ENCODE results near the gene LARP4.
"Not testable (repeated sequence)": the region's sequence is repeated elsewhere in the genome, so short reads cannot be mapped to it uniquely, and the experiment has no call there.

The LARP4 gene

GRCh38 chr12:50419112-50419909 lies 18.6 kb downstream of the LARP4 start:
- TF ChIP-seq, protein P1, sequence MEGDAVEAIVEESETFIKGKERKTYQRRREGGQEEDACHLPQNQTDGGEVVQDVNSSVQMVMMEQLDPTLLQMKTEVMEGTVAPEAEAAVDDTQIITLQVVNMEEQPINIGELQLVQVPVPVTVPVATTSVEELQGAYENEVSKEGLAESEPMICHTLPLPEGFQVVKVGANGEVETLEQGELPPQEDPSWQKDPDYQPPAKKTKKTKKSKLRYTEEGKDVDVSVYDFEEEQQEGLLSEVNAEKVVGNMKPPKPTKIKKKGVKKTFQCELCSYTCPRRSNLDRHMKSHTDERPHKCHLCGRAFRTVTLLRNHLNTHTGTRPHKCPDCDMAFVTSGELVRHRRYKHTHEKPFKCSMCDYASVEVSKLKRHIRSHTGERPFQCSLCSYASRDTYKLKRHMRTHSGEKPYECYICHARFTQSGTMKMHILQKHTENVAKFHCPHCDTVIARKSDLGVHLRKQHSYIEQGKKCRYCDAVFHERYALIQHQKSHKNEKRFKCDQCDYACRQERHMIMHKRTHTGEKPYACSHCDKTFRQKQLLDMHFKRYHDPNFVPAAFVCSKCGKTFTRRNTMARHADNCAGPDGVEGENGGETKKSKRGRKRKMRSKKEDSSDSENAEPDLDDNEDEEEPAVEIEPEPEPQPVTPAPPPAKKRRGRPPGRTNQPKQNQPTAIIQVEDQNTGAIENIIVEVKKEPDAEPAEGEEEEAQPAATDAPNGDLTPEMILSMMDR (conservative IDR thresholded peaks at IDR 0.05; ENCODE audit: control insufficient read depth, insufficient read depth, low read depth, low read length) = no peak
- no peak for DNase-seq (ENCODE audit: low read depth)
- H3K4me3 ChIP-seq (ENCODE audit: control insufficient read depth, low read depth, low read length) = no peak overlapping the region

- DNase-seq (ENCODE audit: low read depth); H3K4me3 ChIP-seq (ENCODE audit: control insufficient read depth, low read depth, low read length): not testable (repeated sequence)
These were observed 22.2 kb downstream of the LARP4 start for GRCh38 chr12:50422855-50423254.

GRCh38 chr12:50423342-50423741 lies 22.7 kb downstream of the LARP4 start:
- not testable (repeated sequence) for H3K4me3 ChIP-seq (ENCODE audit: control insufficient read depth, low read depth, low read length); DNase-seq (ENCODE audit: low read depth)

DNA sequence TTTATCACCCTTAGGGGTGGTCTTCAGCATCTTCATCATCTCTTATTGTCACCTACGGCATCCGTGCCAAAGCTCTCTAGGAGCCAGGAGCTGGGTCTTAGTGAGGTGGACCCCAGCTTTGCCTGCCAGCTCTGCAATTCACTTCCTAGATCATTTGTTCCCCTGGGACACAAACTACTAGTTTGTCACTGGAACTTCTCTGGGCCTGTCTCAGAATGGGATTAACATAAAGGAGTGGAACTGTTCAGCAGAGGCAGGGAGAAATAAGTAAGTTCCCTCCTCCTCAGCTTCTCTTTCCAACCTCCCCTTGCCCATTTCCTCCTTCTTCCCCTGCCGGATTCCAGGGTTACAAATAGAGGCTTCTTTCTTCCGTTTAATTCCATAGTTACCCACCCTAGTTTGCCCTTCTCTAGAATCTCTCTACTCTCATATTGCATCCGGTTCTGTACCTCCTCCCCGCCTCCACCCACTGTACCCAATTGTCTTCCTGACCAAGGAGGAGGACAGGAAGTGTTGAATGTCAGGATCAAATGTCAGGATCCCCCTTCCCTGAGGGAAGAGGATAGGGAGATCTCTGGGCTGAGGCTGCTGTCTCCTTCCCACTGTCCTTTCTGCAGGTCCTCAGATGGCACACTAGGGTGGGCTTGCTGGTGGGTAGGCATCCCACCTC lies 25.0 kb downstream of the LARP4 start:
- TF ChIP-seq, protein P1 (conservative IDR thresholded peaks at IDR 0.05; ENCODE audit: control insufficient read depth, insufficient read depth, low read depth, low read length) = no peak
- DNase-seq (ENCODE audit: low read depth) = no peak
- no peak overlapping the region for H3K4me3 ChIP-seq (ENCODE audit: control insufficient read depth, low read depth, low read length)

- not testable (repeated sequence) for H3K4me3 ChIP-seq (ENCODE audit: control insufficient read depth, low read depth, low read length); DNase-seq (ENCODE audit: low read depth)
These were observed 31.0 kb downstream of the LARP4 start for GRCh38 chr12:50431656-50432055.

DNA sequence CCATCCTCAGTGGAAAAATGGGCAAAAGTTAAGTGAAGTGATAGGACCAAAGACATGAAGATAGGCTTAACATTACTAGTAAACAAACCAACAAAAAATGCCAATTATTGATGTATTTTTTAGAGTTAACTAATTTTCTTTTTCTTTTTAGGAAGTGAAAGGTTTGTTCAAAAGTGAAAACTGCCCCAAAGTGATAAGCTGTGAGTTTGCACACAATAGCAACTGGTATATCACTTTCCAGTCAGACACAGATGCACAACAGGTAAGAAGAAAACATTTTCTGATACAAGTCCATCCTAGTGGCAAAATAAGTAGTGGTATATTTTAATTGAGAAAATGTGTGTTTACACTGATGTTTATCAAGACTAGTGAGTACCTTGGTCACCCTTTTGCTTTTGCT lies 39.6 kb downstream of the LARP4 start:
- DNase-seq (ENCODE audit: low read depth) = no peak
- no peak overlapping the region for H3K4me3 ChIP-seq (ENCODE audit: control insufficient read depth, low read depth, low read length)
- TF ChIP-seq, protein P1 (conservative IDR thresholded peaks at IDR 0.05; ENCODE audit: control insufficient read depth, insufficient read depth, low read depth, low read length) = no peak

DNA sequence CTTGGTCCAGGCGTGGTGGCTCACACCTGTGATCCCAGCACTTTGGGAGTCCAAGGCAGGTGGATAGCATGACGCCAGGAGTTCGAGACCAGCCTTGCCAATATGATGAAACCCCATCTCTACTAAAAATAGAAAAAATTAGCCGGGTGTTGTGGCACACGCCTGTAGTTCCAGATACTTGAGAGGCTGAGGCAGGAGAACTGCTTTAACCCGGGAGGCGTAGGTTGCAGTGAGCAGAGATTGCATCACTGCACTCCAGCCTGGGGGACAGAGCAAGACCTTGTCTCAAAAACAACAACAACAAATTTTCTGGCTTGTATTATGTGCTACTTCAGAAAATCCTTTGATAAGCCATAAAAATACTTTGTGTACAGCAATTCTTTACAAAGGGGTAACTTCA lies 41.1 kb downstream of the LARP4 start:
- no peak for DNase-seq (ENCODE audit: low read depth)
- no peak overlapping the region for H3K4me3 ChIP-seq (ENCODE audit: control insufficient read depth, low read depth, low read length)
- TF ChIP-seq, protein P1 (conservative IDR thresholded peaks at IDR 0.05; ENCODE audit: control insufficient read depth, insufficient read depth, low read depth, low read length) = no peak

- H3K4me3 ChIP-seq (ENCODE audit: control insufficient read depth, low read depth, low read length) = no peak overlapping the region
- TF ChIP-seq, protein P1 (conservative IDR thresholded peaks at IDR 0.05; ENCODE audit: control insufficient read depth, insufficient read depth, low read depth, low read length) = no peak
- no peak for DNase-seq (ENCODE audit: low read depth)
These were observed 41.7 kb downstream of the LARP4 start for GRCh38 chr12:50442178-50442908.

DNA sequence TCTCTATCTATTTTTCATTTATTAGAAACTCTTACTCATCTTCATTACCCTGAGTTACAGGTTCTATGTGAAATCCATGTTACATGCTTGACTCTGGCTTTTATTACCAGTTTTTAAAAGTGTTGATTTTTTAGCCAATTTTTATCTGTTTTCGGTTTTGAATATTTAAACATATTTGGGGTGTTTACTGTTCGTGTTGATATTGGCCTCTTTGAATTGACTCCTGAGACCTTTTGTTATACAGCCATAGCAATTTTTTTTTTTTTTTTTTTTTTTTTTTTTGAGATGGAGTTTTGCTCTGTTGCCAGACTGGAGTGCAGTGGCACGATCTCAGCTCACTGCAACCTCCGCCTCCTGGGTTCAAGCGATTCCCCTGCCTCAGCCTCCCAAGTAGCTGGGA lies 49.0 kb downstream of the LARP4 start:
- not testable (repeated sequence) for H3K4me3 ChIP-seq (ENCODE audit: control insufficient read depth, low read depth, low read length); DNase-seq (ENCODE audit: low read depth)
